ENCODE data around the gene SCEL. TPM values are rescaled to one million over a fixed set of nuclear protein-coding genes. Genes with fewer than 3 reads are reported as not detected.

The SCEL gene
- total RNA-seq, 1 experiment from 2014 or later: 0.07 TPM

- Histone ChIP-seq H3K27me3 (ENCODE audit: insufficient read depth, low read length) (no peaks in the 10 kb centered on the region), H3K36me3 (ENCODE audit: control insufficient read depth in 1 of 2, insufficient read depth in 2 of 2, low read length in 2 of 2) (no peaks in the 10 kb centered on the region), H3K4me3 (replicated peaks in 1 of 2; ENCODE audit: low read depth in 1 of 2, low read length in 2 of 2) (no peak overlapping the region), H3K4me1 (ENCODE audit: control insufficient read depth in 1 of 2, insufficient read depth in 2 of 2, low read length in 2 of 2) (no peaks in the 10 kb centered on the region), H3K9me3 (ENCODE audit: control insufficient read depth in 1 of 2, insufficient read depth in 1 of 2, low read depth in 1 of 2, low read length in 2 of 2) (no peaks in the 10 kb centered on the region), H3K79me2 (ENCODE audit: insufficient read depth, low read length) (no peaks in the 10 kb centered on the region), H3K27ac (ENCODE audit: low read depth, low read length) (no peak overlapping the region), H3K9ac (ENCODE audit: low read length) (no peak overlapping the region), H3K9me2 (ENCODE audit: insufficient read depth) (no peaks in the 10 kb centered on the region), H4K20me1 (ENCODE audit: insufficient read depth) (no peaks in the 10 kb centered on the region), H2AFZ (ENCODE audit: low read depth, low read length, poor library complexity, severe bottlenecking) (no peak overlapping the region), H3K4me2 (ENCODE audit: low read length) (no peak overlapping the region)
- intact Hi-C loops (cut with micrococcal nuclease): no loop called here
- ChIA-PET RAD21 (ENCODE audit: low non-redundant PET in 1 of 2, low total read pairs in 2 of 2, uncharacterized antibody in 2 of 2, unreplicated experiment in 2 of 2) (no interaction called here), POLR2A (no interaction called here), CTCF (interaction anchor here (0.7 to 1.3 kb wide), 2 partner anchors 9 to 91 kb away, joined by 3 to 5 read pairs; no protein-coding TSS in a partner anchor)
- DNase-seq (ENCODE audit: low read depth, low spot score): no peak
- TF ChIP-seq CEBPB (IDR thresholded peaks at IDR 0.05; ENCODE audit: low read depth) (no peak), ZBTB33 (IDR thresholded peaks at IDR 0.05; ENCODE audit: extremely low read depth, insufficient replicate concordance, low read length) (no peak), POLR2AphosphoS5 (IDR thresholded peaks at IDR 0.05; ENCODE audit: low read depth, low read length) (no peak), YY1 (IDR thresholded peaks at IDR 0.05; ENCODE audit: extremely low read depth, insufficient replicate concordance, low read depth, low read length) (no peak)
- no peak for ATAC-seq
- BruUV-seq (replicated peaks): no TSS peak
Observed at GRCh38 chr13:77584106-77584505, 48.6 kb downstream of the SCEL start.

- no TSS peak for BruUV-seq (replicated peaks)
- ATAC-seq (no peak), DNase-seq (ENCODE audit: low read depth, low spot score) (no peak)
- no peaks in the 10 kb centered on the region for H3K36me3 ChIP-seq (ENCODE audit: control insufficient read depth in 1 of 2, insufficient read depth in 2 of 2, low read length in 2 of 2)
- no peak overlapping the region for H3K4me2 ChIP-seq (ENCODE audit: low read length)
- H3K4me3 ChIP-seq (replicated peaks in 1 of 2; ENCODE audit: low read depth in 1 of 2, low read length in 2 of 2): no peak overlapping the region
- no peaks in the 10 kb centered on the region for H3K9me3 ChIP-seq (ENCODE audit: control insufficient read depth in 1 of 2, insufficient read depth in 1 of 2, low read depth in 1 of 2, low read length in 2 of 2)
- ChIA-PET POLR2A (no interaction called here), RAD21 (ENCODE audit: low non-redundant PET in 1 of 2, low total read pairs in 2 of 2, uncharacterized antibody in 2 of 2, unreplicated experiment in 2 of 2) (no interaction called here), CTCF (no interaction called here)
- no peak overlapping the region for H2AFZ ChIP-seq (ENCODE audit: low read depth, low read length, poor library complexity, severe bottlenecking)
- no peaks in the 10 kb centered on the region for H3K79me2 ChIP-seq (ENCODE audit: insufficient read depth, low read length)
- no peaks in the 10 kb centered on the region for H3K9me2 ChIP-seq (ENCODE audit: insufficient read depth)
- H3K9ac ChIP-seq (ENCODE audit: low read length): no peak overlapping the region
- peaks cover 8% of the 10 kb centered on the region for H3K27me3 ChIP-seq (ENCODE audit: insufficient read depth, low read length)
- H3K4me1 ChIP-seq (ENCODE audit: control insufficient read depth in 1 of 2, insufficient read depth in 2 of 2, low read length in 2 of 2): no peaks in the 10 kb centered on the region
- H4K20me1 ChIP-seq (ENCODE audit: insufficient read depth): no peaks in the 10 kb centered on the region
- H3K27ac ChIP-seq (ENCODE audit: low read depth, low read length): no peak overlapping the region
- TF ChIP-seq FOSL1 (IDR thresholded peaks at IDR 0.05; ENCODE audit: low read depth): no peak
- no peak for TF ChIP-seq MAX (IDR thresholded peaks at IDR 0.05)
- TF ChIP-seq SRF (IDR thresholded peaks at IDR 0.05; ENCODE audit: low read depth): no peak
- no peak for TF ChIP-seq ELF1 (IDR thresholded peaks at IDR 0.05; ENCODE audit: borderline replicate concordance, low read depth)
- no peak for TF ChIP-seq ZNF274 (IDR thresholded peaks at IDR 0.05; ENCODE audit: low read depth, low read length)
- TF ChIP-seq SP1 (IDR thresholded peaks at IDR 0.05; ENCODE audit: low read depth): no peak
- no peak for TF ChIP-seq EZH2 (IDR thresholded peaks at IDR 0.05)
- intact Hi-C loops (cut with micrococcal nuclease): loop anchor here (2.0 to 10.0 kb wide), 2 partner anchors 156 to 530 kb away; no protein-coding TSS in a partner anchor
Observed at GRCh38 chr13:77595166-77595810, 59.8 kb downstream of the SCEL start.
